Stimulated activated CD8-positive, alpha-beta memory T cell treated with anti-CD3 and anti-CD28 coated beads, Interleukin-4, amount 100 ng/mL, for 1 hour (primary cell): Measurements from ENCODE around the gene RPS15.
"Not testable (repeated sequence)": the region's sequence is repeated elsewhere in the genome, so short reads cannot be mapped to it uniquely, and the experiment has no call there.

Source experiments
- DNase-seq, 2 donors: peaks; one replicate each; pipeline ENCODE4 v3.0.0-alpha.2; 2020; ENCODE audit warnings: low read depth in 2 of 2, low spot score in 1 of 2

RPS15 gene

DNA sequence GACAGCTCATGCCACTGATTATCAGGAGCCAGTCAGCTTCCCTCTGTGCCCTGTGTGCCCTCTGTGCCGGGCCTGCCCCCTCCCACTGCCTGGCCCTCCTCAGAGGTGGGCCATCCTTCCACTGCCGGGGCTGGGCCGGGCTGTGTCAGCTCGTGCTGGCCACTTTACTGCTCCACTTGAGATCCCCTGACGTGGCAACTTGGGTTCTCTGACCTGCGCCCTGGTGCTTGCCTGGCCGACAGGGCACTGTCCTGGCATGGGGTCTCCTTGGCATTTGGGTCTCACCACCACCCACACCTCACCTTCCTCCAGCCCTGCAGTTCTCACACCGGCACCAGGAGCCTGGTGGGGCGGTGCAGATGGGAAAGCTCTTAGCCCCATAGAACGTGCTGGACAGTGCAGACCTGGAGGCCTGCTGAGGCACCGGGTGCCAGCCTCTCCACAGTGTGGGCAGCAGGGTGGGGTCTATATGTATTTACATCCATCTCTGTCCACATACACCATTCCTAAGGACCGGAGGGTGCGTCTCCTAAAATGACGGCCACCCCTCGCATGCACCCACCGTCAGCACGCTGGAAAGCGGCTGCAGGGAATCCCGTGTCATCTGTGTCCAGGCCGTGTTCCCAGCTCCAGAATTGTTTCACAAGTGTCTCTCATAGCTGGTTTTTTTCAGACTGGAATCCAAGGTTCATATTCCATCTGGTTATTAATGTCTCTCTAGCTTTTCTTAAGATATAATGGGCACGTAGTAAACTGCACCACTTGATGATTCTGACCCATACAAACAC is 19.1 kb upstream of the RPS15 start:
- no peak for DNase-seq

DNA sequence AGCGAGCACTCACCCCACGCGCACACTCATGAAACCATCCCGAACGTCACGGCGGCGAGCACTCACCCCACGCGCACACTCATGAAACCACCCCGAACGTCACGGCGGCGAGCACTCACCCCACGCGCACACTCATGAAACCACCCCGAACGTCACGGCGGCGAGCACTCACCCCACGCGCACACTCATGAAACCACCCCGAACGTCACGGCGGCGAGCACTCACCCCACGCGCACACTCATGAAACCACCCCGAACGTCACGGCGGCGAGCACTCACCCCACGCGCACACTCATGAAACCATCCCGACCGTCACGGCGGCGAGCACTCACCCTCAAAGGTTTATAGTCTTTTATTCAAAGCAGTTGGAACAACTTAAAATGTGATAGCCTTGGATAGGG is 18.1 kb upstream of the RPS15 start:
- DNase-seq, result not testable (repeated sequence)

DNA sequence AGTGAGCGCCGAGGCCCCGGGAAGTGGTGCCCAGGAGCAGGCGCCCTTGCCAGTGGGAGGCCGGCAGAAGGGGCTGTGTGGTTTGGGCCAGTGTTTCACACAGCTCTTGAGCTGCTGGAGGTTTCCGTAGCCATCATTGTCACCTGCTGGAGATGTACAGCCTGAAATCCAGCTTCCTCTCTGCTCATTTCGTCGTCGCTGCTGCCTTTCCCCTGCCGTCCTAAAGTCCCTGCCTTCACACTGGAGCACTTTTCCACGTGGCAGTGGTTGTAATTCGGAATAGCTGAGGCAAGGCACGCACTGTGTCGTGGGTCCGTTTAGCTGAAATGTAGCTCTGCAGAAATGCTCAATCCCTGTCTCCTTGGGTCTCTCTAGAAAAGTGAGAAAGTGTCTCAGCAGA is 17.6 kb upstream of the RPS15 start:
- DNase-seq, result no peak

DNA sequence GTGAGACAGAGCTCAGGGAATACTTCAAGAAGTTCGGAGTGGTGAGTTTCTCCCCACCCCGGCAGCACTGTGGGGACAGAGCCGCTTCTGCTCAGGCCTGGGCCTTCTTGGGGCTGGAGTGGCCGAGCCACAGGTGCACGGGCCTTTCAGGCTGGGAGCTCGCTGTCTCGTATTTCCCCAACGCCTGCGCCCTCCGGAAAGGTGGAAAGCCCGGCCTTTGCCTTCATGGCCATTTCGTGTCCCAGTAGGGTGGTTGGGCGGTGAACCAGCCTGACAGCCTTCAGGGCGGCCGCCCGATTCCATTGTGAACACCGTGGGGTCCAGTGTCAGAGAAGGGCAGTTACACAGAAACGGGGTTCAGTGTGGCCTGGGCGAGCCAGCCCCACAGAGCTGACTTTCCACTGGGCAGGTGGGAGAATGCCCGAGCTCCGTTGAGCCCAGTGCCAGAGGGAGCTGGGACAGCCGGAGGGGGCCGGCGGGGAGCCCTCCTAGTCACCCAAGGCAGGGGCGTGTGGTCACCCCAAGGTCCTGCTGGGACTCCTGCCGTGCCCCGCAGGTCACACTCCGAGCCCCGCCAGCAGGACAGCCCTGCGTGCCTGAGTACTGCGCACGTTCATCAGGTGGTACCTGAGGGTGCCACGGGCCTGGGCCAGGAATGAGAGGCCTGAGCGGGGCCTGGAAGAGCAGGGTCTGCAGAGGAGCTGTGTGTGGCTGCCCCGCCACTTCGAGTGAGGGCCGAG is 16.8 kb upstream of the RPS15 start:
- no peak for DNase-seq

DNA sequence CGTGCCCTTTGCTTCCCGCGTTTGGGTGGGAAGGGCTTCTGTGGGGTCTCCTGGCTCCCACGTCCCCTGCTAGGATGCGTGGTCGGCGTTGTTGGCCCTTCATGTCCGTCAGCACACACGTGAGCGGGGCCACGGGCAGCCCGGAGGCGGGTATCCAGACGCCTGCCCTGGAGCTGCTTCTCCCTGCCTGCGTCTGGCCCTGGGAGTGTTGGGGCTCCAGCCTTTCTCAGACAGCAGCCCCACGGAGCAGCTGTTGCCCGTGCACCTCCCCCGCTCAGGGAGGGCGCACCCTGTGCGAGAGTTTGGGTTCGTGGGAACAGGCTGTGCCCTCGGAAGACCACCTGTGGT is 16.3 kb upstream of the RPS15 start:
- DNase-seq, result no peak

DNA sequence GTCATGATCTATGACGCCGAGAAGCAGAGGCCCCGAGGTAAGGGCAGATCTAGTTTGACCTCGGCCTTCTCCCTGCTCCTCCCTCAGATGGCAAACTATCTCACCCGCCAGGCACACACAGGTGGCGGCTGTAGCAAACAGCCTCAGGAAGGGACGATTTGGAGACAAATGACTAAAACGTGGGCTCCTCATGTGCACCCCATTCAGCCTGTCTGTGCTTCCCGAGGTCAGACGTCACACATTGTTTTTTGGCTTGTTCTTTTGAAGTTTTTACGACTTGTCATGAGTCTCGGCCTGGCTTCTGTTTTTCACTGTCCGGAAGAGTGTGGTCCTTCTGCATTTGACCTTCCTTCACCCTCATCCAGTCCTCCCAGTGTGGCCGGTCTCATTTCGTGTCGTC is 15.8 kb upstream of the RPS15 start:
- DNase-seq, result no peak

DNA sequence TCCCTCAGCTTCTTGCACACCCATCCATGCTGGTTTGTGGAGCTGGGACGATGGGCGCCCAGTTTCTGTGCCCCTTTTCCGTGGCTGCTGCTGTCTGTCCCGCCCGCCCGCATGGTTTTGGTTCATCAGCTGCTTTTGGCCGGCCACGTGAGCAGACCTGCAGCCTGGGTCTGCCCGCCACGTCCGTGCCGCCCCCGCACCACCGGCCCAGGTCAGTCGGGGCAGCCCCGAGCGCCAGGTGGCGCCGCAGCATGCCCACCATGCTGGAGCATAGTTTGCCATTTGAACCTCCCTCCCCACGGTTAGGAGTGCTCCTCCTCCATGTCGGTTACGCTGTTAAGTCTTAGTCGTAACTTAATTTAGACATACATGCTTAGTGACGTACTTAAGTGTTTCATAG is 15.3 kb upstream of the RPS15 start:
- no peak for DNase-seq

DNA sequence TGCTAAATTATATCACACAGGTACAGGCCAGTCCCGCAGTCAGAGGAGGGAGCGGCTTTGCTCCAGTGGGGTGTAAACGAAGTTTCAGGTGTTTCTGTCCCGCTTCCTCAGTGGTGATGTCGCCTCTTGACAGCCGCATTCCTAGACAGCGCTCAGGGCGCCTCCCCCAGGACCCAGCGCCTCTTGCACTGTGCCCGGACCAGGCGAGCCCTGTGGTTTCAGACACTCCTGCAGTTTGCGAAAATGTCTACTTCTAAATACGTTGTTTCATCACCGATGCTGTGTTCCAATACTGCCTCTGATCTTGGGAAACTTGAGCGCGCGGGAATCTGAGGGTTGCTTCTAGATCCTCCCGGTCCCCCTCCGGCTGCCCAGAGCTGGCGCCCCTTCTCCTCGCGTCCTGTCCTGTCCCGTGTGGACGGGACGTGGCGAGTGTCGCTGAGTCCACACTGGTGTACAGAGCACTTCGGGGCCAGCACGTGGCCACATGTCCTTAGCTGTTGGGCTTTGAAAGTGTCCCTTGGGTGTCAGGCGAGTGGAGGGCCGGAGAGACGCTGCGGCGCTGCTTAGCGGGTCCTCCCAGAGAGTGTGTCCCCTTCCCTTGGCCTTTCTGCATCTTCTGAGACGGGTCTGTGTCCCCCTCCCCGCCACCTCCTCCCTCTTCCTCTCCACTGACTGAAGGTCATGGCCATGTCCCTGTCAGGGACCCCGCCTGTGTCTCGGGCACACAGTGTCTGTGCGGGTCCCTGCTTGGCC is 14.6 kb upstream of the RPS15 start:
- no peak for DNase-seq

DNA sequence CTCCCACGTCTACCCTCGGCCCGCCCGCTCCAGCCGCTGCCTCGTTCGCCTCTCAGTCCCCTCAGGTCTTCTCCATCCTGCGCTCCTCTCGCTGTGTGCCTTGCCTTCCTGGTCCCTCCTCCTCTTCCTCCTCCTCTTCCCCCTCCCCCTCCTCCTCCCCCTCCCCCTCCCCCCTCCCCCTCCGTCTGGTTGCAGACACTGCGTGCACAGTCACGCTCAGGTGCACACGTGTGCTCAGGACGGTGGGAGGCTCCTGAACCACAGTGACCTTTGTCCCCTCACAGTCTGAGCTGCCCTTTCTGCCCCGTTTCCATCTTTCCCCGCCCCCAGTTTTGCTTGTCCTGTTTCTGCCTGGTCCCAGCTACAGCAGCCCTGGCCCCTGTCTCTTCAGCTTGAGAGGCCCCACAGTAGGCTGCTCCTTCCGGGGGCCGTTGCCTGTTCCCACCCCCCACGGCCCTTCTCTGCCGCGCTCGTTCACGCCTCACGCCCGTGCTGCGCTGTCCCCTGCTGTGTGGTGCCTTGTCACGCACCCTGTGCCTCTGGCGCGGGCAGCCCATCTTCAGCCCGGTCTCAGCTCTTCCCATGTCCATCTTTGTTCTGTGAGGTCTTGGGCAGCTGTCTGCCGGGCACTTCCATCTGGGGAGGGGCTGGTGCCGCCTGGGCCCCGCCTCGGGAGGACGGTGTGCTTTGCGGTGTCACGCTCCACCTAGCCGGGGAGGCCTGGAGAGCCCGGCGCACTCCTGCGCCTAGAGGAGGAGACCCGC is 13.8 kb upstream of the RPS15 start:
- DNase-seq, result no peak

DNA sequence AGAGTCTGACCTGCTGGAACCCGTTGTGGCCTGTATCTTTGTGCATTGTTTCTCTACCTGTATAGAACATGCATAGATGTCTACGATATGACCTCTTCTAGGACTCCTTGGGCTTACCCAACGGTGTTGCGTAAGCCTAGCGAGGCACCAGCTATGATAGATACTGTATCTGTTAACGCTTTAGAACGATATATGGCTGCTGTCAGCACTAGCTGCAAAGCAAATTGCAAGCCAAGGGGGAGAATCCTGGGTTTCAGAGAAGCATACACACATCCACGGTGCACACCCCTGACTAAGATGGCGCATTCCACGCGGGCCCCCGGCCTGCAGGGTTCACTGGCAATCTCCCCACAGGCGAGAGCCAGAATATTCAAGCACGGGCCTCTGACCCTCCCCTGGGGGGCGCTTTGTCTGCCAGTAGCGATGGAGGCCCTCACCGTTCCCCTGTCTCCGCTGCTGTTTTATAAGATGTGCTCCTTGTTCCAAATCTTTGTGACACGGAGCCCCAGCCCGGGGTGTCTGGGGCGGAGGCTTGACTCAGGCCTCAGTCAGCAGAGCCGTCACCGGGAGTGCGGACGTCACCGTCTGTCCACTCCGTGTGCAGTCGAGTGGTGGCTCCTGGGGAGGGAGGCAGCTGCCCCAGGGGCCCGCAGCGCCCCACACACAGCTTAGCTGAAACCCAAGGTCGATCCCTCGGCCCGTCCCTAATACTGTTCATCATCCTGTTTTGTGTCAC is 12.9 kb upstream of the RPS15 start:
- no peak for DNase-seq

DNA sequence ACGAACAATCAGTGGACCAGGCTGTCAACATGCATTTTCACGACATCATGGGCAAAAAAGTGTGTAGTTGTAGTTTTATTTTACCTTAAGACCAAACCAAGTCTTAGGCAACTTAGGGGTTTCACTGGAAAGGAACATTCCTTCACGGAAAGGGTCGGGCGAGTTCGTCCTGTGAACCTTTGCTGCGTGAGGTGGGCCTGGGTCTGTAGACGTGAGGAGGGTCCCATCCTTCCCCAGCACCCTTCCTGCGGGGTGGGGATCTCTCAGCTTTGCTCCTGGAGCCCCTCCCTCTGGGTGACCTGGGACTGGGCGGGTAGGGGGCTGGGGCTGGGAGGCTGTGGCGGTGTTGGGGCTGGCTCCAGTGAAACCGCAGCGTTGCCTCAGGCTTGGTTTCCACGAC is 12.3 kb upstream of the RPS15 start:
- no peak for DNase-seq

DNA sequence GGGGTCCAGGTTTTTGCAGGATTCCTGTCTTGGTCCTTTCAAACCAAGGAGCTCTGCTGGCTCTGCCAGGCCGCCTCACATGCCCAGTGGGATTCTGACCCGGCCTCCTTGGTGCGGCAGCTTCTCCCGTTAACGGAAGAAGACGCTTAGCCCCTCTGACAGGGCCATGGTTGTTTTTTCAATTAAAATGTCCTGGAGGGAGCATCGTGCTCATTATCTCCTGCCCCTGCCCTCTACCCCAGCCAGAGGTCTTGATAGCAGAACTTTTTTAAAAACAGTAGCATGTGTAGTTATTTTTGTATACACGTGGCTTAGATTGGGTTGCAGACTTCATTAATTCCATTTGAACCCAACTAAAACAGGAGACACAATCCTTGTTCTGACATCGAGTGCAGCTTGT is 11.5 kb upstream of the RPS15 start:
- no peak for DNase-seq

DNA sequence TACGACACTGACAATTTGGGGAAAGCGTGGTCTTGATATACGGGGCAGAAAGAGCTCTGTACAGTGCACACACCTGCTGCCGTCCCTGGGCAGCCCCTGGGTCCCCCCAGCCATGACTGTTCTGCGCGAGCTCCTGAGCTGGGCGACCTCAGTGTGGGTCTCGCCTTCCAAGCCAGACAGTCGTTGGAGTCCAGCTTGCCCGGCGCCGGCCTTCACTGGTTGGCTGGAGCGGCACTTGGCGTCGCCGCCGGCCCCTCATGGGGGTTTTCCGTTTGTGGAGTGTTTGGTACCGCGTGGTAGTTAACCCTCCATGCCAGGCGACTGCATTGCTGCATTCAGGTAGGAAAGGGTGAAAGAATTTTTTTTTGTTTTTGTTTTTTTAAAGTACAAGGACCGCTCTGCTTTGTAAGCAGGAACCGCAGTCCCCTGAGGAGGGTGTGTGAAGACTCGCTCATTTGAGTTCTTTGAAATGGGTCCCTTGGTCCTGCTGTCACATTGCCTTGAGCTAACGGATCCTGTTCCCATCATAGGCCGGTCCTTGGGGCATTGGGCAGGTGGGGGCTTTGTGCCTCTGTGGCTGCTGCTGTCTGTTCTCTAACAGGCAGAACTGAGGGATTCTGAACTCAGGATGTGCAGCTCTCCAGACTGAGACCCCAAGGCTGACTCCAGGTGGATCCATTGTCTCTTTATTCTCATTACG is 10.8 kb upstream of the RPS15 start:
- no peak for DNase-seq

DNA sequence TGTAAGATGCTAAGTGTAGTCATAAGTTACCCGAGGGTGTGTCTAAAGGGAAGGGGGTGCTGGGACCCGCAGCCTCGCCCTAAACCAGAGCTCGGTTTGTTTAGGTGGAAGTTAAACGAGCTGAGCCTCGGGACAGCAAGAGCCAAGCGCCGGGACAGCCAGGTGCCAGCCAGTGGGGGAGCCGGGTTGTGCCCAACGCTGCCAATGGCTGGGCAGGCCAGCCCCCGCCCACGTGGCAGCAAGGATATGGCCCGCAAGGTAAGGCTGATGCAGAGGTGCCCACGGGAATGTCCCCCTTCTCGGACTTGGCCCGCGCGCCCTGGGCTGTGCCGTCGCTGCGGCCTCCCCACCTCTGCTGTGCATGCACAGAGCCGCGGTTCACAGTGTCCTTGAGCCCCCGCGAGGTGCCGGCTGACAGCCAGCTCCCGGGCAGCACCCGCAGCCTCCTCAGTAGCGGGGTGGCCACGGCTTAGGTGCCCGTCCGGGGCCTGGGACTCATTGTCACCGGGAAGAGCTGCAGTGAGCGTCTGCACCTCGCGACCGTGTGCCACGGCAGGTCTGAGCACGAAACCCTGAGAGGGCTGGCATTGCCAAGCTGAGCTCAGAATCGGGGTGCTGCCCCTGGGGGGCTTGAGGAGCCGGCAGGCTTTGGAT is 9.3 kb upstream of the RPS15 start:
- DNase-seq, result no peak

DNA sequence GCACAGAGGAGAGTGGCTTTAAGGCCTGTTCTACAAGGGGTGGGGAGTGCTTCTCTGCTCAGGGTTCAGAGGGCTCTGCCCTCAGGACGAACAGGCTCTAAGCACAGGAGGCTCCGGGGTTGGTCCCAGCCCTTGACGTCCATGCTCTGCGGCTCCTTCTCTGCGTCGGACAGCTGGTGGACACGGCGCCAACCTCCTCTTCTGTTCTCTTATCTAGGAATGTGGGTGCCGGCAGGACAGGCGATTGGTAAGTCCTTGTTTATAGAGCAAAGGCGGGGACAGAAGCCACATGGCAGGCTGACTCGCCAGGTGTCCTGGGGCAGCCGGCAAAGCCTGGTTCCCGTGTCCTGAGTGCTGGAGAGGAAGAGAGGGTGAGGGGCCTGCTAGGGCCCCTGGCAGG is 8.4 kb upstream of the RPS15 start:
- no peak for DNase-seq

DNA sequence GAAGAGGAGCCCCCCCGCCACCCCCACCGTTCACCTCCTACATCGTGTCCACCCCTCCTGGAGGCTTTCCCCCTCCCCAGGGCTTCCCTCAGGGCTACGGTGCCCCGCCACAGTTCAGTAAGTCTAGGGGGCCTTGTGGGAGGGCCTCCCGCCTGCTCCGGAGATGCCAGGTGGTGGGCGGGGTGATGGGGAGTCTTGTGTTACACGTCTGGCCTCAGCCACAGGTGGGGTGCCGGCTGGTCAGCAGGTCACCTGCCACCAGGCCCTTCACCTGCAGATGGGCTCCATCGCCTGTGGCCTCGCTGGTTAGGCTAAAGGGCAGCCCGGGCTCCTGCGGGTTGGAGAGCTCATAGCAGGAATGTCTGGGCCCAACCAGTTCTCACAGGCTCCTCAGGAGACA is 8.0 kb upstream of the RPS15 start:
- DNase-seq, result no peak

DNA sequence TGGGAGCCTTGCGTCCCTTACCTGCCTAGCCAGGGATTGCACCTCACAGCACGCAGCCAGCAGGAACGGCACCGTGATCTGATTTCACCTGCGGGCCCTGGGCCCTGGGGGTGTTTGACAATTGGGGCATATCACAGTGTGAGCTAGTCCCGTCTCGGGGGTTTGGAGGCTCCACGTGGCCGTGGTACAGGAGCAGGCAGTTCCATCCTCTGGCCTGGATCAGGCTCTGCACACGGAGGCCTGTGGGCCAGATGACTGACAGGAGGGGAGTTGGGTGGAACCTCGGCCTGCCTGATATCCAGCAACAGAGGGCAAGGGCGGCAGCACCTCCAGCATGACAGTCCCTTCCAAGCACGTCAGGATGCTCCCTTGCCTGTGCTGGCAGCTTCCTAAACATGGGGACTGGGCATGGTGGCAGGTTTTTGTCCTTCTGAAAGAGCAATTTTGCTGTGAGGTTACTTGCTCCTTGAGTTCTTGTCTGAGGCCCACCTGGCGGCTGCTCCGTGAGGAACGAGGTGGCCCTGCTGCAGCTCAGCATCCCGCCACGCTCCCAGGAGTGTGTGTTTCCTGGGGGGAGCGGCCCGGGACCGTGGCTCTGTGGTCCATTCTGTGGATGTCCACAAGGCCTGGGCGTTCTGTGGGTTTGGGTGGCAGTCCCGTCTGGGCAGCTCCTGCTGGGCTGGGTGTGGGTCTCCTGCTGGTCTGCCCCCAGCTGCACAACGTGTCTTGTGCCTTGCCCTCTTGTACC is 6.3 kb upstream of the RPS15 start:
- DNase-seq, result no peak

DNA sequence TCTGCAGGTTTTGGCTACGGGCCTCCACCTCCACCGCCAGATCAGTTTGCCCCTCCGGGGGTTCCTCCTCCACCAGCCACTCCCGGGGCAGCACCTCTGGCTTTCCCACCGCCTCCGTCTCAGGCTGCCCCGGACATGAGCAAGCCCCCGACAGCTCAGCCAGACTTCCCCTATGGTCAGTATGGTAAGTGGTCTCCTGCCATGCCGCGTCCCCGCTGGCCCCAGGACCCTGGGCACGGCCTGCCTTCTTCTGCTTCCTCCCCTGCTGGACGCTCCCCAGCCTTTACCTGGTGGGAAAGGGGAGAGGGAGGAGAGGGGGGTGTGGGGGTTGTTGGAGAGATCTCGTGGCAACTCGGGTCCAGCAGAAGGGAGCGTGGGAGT is 5.7 kb upstream of the RPS15 start:
- DNase-seq, result no peak
